Measurements from ENCODE around the gene CMIP.

CMIP gene

GRCh38 chr16:81624760-81625543 is 180.3 kb downstream of the CMIP start:
- no peaks in the 10 kb centered on the region for H3K27me3 ChIP-seq (ENCODE audit: insufficient read depth, low read length, poor library complexity)
- no peak overlapping the region for H3K4me3 ChIP-seq (ENCODE audit: low read depth in 1 of 2, low read length in 2 of 2)
- DNase-seq (no peak), ATAC-seq (ENCODE audit: insufficient read depth, low read depth) (no peak)
- peaks cover 12% of the 10 kb centered on the region for H3K79me2 ChIP-seq (ENCODE audit: insufficient read depth, low read length)
- TF ChIP-seq CTCF (IDR thresholded peaks at IDR 0.05; ENCODE audit: borderline replicate concordance, extremely low read depth, low read length, poor library complexity, severe bottlenecking) (no peak), EZH2 (IDR thresholded peaks at IDR 0.05; ENCODE audit: borderline replicate concordance, low read depth, low read length, severe bottlenecking) (no peak)
- H3K9me3 ChIP-seq (ENCODE audit: insufficient read depth, low read length, severe bottlenecking), result no peaks in the 10 kb centered on the region
- H3K36me3 ChIP-seq (ENCODE audit: insufficient read depth, low read length), result peaks cover 37% of the 10 kb centered on the region
- no peak overlapping the region for H3K27ac ChIP-seq (ENCODE audit: low read length)
- peaks cover 73% of the 10 kb centered on the region for H4K20me1 ChIP-seq (ENCODE audit: insufficient read depth, low read length)
- no peak overlapping the region for H3K9ac ChIP-seq (ENCODE audit: low read depth, low read length)
- H2AFZ ChIP-seq (ENCODE audit: low read depth, low read length), result no peak overlapping the region
- no peaks in the 10 kb centered on the region for H3K4me1 ChIP-seq (ENCODE audit: insufficient read depth, low read length)
- no peak overlapping the region for H3K4me2 ChIP-seq (ENCODE audit: insufficient read depth, low read length)

GRCh38 chr16:81625544-81626153 is 181.0 kb downstream of the CMIP start:
- Histone ChIP-seq H3K4me3 (ENCODE audit: low read depth in 1 of 2, low read length in 2 of 2) (no peak overlapping the region), H3K27me3 (ENCODE audit: insufficient read depth, low read length, poor library complexity) (no peaks in the 10 kb centered on the region), H3K27ac (ENCODE audit: low read length) (peak overlapping the region; percentile 29; the same call in 1 of the 2 replicates), H2AFZ (ENCODE audit: low read depth, low read length) (no peak overlapping the region), H3K36me3 (ENCODE audit: insufficient read depth, low read length) (peaks cover 39% of the 10 kb centered on the region), H3K9me3 (ENCODE audit: insufficient read depth, low read length, severe bottlenecking) (no peaks in the 10 kb centered on the region), H3K4me1 (ENCODE audit: insufficient read depth, low read length) (no peaks in the 10 kb centered on the region), H3K9ac (ENCODE audit: low read depth, low read length) (no peak overlapping the region), H3K79me2 (ENCODE audit: insufficient read depth, low read length) (peaks cover 12% of the 10 kb centered on the region), H3K4me2 (ENCODE audit: insufficient read depth, low read length) (no peak overlapping the region), H4K20me1 (ENCODE audit: insufficient read depth, low read length) (peaks cover 72% of the 10 kb centered on the region)
- ATAC-seq (ENCODE audit: insufficient read depth, low read depth) (no peak), DNase-seq (no peak)
- no peak for TF ChIP-seq CTCF (IDR thresholded peaks at IDR 0.05; ENCODE audit: borderline replicate concordance, extremely low read depth, low read length, poor library complexity, severe bottlenecking)
- no peak for TF ChIP-seq EZH2 (IDR thresholded peaks at IDR 0.05; ENCODE audit: borderline replicate concordance, low read depth, low read length, severe bottlenecking)

DNA sequence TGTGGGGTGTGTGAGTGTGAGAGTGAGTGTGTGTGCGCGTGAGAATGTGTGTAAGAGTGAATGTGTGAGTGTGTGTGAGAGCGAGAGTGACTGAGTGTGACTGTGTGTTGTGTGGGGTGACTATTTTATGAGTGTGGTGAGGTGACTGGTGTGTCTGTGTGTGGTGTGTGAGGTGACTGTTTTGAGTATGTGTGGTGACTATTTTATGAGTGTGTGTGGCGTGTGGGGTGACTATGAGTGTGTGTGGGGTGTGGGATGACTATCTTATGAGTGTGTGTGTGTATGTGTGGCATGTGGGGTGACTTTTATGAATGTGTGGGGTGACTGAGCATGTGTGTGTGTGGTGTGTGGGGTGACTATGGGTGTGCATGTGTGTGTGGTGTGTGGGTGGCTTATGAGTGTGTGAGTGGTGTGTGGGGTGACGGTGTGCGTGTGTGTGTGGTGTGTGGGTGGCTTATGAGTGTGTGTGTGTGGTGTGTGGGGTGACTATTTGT is 181.6 kb downstream of the CMIP start:
- Histone ChIP-seq H4K20me1 (ENCODE audit: insufficient read depth, low read length) (peaks cover 72% of the 10 kb centered on the region), H2AFZ (ENCODE audit: low read depth, low read length) (no peak overlapping the region), H3K9ac (ENCODE audit: low read depth, low read length) (no peak overlapping the region), H3K36me3 (ENCODE audit: insufficient read depth, low read length) (peaks cover 34% of the 10 kb centered on the region), H3K79me2 (ENCODE audit: insufficient read depth, low read length) (peaks cover 12% of the 10 kb centered on the region), H3K4me2 (ENCODE audit: insufficient read depth, low read length) (no peak overlapping the region), H3K27me3 (ENCODE audit: insufficient read depth, low read length, poor library complexity) (no peaks in the 10 kb centered on the region), H3K9me3 (ENCODE audit: insufficient read depth, low read length, severe bottlenecking) (no peaks in the 10 kb centered on the region), H3K4me3 (ENCODE audit: low read depth in 1 of 2, low read length in 2 of 2) (no peak overlapping the region), H3K27ac (ENCODE audit: low read length) (peak overlapping the region; percentile 29; the same call in 1 of the 2 replicates), H3K4me1 (ENCODE audit: insufficient read depth, low read length) (no peaks in the 10 kb centered on the region)
- no peak for ATAC-seq (ENCODE audit: insufficient read depth, low read depth)
- no peak for TF ChIP-seq EZH2 (IDR thresholded peaks at IDR 0.05; ENCODE audit: borderline replicate concordance, low read depth, low read length, severe bottlenecking)
- TF ChIP-seq CTCF (IDR thresholded peaks at IDR 0.05; ENCODE audit: borderline replicate concordance, extremely low read depth, low read length, poor library complexity, severe bottlenecking), result no peak
- DNase-seq, result no peak
